NCI-H345 treated with DMSO at 0.1 percent for 48 hours (cell line): ENCODE data around the gene ELMO1.

ENCODE experiments used
- DNase-seq: peaks from one replicate; lab custom pipeline; 2025; ENCODE audit not compliant: unreplicated experiment; lab: John Stamatoyannopoulos, UW

The ELMO1 gene

GRCh38 chr7:36865019-36865418 lies 583.6 kb downstream of the ELMO1 start:
- DNase-seq = no peak

GRCh38 chr7:36863901-36864701 lies 584.6 kb downstream of the ELMO1 start:
- DNase-seq = no peak

- DNase-seq = no peak
These were observed 585.8 kb downstream of the ELMO1 start for GRCh38 chr7:36862771-36863261.

- no peak for DNase-seq
These were observed 587.0 kb downstream of the ELMO1 start for GRCh38 chr7:36861656-36862055.

GRCh38 chr7:36860681-36861080 lies 588.0 kb downstream of the ELMO1 start:
- DNase-seq = no peak

GRCh38 chr7:36855330-36855729 lies 593.3 kb downstream of the ELMO1 start:
- no peak for DNase-seq

GRCh38 chr7:36854652-36855051 lies 594.0 kb downstream of the ELMO1 start:
- DNase-seq = no peak

- no peak for DNase-seq
These were observed 595.7 kb downstream of the ELMO1 start for GRCh38 chr7:36852931-36853330.

GRCh38 chr7:36852017-36852416 lies 596.6 kb downstream of the ELMO1 start:
- no peak for DNase-seq

GRCh38 chr7:36851382-36851781 lies 597.3 kb downstream of the ELMO1 start:
- no peak for DNase-seq

GRCh38 chr7:36847946-36848345 lies 600.7 kb downstream of the ELMO1 start:
- no peak for DNase-seq

GRCh38 chr7:36844374-36844773 lies 604.3 kb downstream of the ELMO1 start:
- no peak for DNase-seq

GRCh38 chr7:36840904-36841303 lies 607.8 kb downstream of the ELMO1 start:
- no peak for DNase-seq

- DNase-seq = no peak
These were observed 609.9 kb downstream of the ELMO1 start for GRCh38 chr7:36838616-36839225.

- DNase-seq = no peak
These were observed 617.6 kb downstream of the ELMO1 start for GRCh38 chr7:36831049-36831448.

- DNase-seq = no peak
These were observed 620.6 kb downstream of the ELMO1 start for GRCh38 chr7:36827726-36828703.

- DNase-seq = no peak
These were observed 623.2 kb downstream of the ELMO1 start for GRCh38 chr7:36825501-36825900.

- no peak for DNase-seq
These were observed 625.3 kb downstream of the ELMO1 start for GRCh38 chr7:36823353-36823752.

GRCh38 chr7:36821617-36822016 lies 627.0 kb downstream of the ELMO1 start:
- no peak for DNase-seq

GRCh38 chr7:36820527-36821170 lies 628.0 kb downstream of the ELMO1 start:
- no peak for DNase-seq

GRCh38 chr7:36819639-36820038 lies 629.0 kb downstream of the ELMO1 start:
- no peak for DNase-seq
